HG03159 (cell line): ENCODE data around the gene HCN2.
A peak's percentile ranks its signal among the peaks of the same experiment; 100 is the strongest.

ENCODE experiments used
- ATAC-seq: cut with Tn5 transposase; IDR thresholded peaks from one replicate; pipeline ENCODE4 v1.9.1; 2021; ENCODE audit warnings: mild to moderate bottlenecking, moderate library complexity; ENCODE audit not compliant: unreplicated experiment

HCN2 gene

DNA sequence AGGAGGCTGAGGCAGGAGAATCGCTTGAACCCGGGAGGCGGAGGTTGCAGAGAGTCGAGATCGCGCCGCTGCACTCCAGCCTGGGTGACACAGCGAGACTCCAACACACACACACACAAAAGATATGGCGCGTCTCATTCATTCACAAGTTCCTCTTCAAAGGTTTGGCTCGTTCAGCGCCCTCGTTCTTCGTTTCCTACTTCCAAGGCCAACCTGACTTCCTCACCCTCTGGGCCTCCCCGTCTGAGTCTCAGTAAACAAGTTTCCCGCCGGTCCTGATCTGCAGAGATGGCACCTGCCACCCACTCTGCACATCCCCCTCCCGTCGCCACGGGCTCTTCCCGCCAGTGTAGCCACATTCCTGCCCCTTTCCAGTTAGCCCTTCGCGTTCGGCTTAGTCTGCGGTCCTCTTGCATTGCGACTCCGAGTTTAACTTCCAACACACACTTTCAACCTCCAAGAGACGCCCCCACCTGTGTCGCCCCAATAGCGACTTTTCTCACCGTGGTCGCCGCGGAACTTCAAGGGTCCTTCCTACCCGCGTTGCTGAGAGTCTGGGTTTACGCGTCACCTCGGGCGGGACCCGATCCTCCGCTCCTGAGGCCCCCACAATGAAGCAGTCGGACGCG is 18.6 kb upstream of the HCN2 start:
- ATAC-seq: no peak

GRCh38 chr19:571566-571974 is 18.1 kb upstream of the HCN2 start:
- no peak for ATAC-seq

GRCh38 chr19:572140-572742 is 17.4 kb upstream of the HCN2 start, which contains the start of gene BSG:
Gene BSG (plus strand): TSS chr19:572596. CDS start chr19:572635, 39 bp downstream.
- peak; percentile 64 for ATAC-seq

DNA sequence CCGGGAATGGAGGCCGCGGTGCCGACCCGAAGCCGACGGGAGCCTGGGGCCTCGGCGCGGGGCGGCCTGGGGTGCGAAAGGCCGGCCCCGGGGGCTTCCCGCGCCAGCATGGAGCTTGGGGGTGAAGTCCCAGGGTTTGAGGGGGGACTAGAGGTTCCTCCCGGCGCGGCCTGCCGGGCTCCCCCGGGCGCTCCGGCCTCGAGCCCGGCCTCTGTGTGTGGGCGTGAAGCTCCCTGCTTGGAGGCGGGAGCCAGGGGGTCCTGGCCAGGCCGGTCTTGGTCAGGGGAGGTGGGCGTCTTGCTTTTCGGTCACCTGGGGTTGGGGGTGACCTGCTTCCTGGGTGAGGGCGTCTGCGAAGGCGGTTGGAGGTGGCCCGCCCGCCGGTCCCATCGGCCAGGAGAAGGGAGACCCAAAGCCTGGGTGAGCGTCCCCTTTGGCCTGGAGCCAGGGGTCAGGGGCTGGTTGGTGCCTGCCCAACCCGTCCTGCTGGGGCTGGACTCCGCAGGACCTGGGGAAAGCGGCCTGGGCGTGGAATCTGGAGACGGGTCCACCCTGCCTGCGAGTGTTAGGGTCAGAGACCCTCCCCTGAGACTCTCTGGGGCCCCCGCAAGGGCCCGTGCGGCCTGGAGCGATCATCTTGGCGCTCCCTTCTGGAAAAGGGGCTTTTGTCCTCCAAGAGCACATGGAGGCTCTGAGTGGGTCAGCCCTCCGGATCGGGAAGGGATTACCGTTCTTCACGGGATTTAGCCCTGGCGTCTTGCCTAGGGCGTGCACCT is 16.8 kb upstream of the HCN2 start:
- ATAC-seq: peak; percentile 17

DNA sequence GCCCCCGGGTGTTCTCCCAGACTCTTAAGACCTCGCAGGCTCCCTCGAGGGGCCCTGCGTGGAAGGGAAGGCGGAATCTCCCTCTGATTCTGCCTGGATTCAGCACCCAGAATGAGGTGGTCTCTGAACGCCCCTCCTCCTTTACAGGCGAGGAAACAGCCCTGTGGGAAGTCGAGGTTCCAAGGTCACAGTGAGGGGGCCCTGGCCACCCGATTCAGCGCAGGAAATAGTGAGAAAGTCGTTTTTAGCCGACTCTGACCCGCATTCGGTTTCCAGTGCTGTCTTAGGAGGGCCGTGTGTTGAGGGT is 16.2 kb upstream of the HCN2 start:
- no peak for ATAC-seq

DNA sequence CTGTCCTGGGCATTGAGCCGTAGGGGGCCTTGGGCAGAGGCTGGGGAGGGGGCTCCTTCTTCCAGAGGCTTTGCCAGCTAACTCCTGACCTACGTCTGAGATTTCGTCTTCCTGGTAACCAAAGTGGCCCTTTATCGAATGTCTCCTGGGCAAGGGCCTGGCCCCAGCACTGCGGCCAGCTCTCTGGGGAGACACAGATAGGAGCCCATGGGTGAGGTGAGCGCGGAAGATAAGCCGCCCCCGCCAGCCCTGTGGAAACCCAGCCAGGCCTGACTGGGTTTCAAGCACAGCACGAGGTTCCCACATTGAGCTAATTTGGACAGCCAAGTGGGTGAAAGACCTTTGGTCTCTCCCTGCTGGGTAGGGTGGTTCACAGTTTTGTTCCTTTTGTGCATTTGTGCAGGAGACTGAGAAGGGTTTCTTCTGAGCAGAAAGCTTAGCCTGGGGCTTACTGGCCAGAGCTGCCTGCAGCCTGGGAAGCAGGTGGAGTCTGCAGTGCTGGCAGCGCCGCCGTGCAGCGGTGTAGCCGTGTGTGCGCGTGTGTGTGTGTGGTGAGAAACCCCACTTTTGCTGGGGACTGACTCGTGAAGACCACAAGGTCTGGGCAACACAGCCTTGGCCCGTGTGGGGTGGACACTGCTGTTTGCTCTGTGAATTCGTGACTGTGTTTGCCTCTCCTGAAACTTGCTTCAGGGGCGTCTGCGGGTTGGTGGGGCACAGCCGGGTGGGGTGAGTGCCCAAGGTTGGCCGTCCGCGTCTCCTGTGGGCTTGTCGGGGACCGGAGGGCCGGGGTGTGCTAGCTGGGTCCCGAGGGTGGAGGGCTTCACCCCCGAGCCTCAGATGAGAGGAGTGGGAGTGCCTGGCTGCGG is 14.8 kb upstream of the HCN2 start:
- ATAC-seq: no peak

- ATAC-seq: no peak
Measured at GRCh38 chr19:575527-576506, 13.9 kb upstream of the HCN2 start.

DNA sequence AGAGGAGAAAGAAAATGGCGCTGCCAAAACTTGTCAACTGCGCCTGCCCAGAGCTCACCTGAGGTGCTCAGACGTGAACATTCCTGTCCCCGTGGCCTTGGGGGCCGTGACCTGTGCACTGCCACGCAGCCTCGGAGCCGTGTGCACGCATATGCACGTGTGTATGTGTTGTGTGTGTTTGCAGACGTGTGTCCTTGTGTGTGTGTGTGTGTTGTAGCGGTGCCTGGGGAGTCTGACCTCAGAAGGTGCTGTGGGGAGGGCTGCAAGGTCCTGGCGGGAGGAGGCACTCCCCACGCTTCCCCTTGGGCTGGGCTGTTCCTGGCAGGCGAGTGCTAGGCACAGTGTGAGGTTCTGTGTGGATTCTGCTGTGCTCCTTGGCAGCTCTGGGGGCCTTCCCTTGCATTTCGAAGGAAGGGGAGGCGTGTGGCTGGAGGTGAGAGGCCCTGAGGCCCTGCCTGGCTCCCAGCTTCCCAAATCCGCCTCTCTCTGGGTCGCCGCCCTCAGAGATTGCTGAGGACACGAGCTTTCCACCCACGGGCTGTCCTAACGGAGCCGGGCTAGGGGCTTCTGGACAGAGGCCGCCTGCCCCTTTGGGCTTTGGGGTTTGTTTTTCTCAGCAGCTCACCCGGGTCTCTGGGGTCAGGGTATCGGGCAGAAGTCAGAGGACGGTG is 12.8 kb upstream of the HCN2 start:
- no peak for ATAC-seq

GRCh38 chr19:577439-578392 is 12.0 kb upstream of the HCN2 start:
- no peak for ATAC-seq

DNA sequence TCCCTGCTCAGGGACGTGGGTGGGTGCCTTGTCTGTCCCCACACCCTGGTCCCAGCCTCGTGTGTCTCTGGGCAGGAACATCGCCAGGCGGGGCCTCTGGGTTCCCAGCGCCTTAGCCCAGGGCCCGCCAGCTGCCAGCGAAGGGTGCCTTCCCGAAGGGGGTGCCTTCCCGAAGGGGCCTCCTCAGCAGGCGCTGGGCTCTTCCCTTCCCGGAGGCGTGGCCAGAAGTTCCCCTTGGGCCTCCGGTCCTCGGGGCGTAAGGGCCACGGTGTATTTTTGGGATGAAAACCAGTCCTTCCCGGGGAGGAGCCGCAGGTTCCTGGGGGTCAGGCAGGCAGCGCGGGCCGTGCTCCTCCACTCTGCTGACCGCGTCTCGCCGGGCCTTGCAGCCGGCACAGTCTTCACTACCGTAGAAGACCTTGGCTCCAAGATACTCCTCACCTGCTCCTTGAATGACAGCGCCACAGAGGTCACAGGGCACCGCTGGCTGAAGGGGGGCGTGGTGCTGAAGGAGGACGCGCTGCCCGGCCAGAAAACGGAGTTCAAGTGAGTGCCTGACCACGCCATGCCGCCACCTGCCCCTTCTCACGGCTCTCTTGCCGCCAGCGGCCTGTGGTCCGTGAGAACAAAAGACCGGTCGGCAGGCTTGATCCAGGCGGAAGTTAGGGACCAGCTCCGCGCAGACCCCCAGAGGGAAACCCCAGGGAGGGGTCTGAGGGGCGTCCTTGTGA is 10.4 kb upstream of the HCN2 start:
- ATAC-seq: no peak

DNA sequence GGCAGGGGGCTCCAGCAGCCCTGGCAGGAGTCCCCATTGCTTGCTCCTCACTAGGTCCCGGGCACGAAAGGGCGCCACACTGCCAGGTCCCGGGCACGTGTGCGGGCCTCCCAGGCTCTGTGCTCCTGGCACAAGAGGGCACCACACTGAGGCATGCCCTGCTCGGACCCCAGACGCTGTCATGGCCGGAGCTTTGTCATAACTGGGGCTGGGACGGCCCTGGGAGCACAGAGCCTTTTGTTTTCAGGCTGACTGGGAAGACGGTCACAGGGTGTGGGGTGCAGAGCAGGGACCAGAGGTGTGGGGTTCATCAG is 9.9 kb upstream of the HCN2 start:
- no peak for ATAC-seq

- no peak for ATAC-seq
Measured at GRCh38 chr19:580274-580835, 9.3 kb upstream of the HCN2 start.

- ATAC-seq: no peak
Measured at GRCh38 chr19:581399-582111, 8.1 kb upstream of the HCN2 start.

GRCh38 chr19:582497-583197 is 7.0 kb upstream of the HCN2 start:
- ATAC-seq: no peak

DNA sequence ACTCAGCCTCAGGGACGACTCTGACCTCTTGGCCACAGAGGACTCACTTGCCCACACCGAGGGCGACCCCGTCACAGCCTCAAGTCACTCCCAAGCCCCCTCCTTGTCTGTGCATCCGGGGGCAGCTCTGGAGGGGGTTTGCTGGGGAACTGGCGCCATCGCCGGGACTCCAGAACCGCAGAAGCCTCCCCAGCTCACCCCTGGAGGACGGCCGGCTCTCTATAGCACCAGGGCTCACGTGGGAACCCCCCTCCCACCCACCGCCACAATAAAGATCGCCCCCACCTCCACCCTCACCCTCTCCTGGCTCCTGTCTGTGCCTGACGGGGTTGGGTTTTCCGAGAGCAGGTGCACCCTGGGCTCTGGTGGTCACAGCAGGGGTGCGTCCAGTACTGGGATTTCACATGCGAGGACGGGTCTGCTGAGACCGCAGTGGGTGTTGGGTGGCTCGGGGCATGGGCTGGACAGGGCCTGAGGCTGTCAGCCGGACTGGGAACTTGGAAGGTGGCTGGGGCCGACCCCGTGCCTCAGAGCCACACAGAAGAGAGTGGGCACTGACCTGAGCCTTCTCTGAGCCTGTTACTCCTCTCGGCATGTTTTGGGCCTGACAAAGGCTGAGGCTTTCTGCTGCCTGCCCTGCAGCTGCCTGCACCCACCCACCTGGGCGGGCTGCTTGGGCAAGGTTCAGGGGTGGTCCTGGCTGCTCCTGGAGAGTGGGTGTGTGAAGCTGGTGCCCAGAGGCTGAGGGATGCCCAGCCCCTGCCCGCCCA is 6.3 kb upstream of the HCN2 start:
- no peak for ATAC-seq

- ATAC-seq: no peak
Measured at GRCh38 chr19:583968-584239, 5.8 kb upstream of the HCN2 start.
